ENCODE data around the gene SDC4.

DNA sequence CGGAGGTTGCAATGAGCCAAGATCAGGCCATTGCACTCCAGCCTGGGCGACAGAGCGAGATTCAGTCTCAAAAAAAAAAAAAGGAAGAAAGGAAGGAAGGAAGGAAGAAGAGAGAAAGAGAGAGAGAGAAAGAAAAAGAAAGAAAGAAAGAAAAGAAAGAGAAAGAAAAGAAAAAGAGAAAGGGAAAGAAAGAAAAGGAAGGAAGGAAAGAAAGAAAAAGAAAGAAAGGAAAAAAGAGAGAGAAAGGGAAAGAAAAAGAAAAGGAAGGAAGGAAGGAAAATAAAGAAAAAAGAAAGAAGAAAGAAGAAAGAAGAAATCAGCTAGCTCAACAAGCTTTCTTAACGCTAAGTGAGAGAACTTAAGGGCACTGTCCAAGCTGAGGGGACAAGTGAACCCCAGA, 32.6 kb downstream of the SDC4 start:
- TF ChIP-seq, protein P1, sequence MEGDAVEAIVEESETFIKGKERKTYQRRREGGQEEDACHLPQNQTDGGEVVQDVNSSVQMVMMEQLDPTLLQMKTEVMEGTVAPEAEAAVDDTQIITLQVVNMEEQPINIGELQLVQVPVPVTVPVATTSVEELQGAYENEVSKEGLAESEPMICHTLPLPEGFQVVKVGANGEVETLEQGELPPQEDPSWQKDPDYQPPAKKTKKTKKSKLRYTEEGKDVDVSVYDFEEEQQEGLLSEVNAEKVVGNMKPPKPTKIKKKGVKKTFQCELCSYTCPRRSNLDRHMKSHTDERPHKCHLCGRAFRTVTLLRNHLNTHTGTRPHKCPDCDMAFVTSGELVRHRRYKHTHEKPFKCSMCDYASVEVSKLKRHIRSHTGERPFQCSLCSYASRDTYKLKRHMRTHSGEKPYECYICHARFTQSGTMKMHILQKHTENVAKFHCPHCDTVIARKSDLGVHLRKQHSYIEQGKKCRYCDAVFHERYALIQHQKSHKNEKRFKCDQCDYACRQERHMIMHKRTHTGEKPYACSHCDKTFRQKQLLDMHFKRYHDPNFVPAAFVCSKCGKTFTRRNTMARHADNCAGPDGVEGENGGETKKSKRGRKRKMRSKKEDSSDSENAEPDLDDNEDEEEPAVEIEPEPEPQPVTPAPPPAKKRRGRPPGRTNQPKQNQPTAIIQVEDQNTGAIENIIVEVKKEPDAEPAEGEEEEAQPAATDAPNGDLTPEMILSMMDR (IDR thresholded peaks at IDR 0.05 in 4 of 5, conservative IDR thresholded peaks at IDR 0.05 in 1 of 5) = no peak
- TF ChIP-seq POLR2A (IDR thresholded peaks at IDR 0.05) = no peak
